RWPE2 (cell line): Measurements from ENCODE around the gene C1orf74.

Experiments
- ATAC-seq: fragments of 200-7000 bp; cut with Tn5 transposase; 3 replicates; pipeline ENCODE4 v1.9.1; 2021; ENCODE audit warnings: low read depth
- DNase-seq: peaks from one replicate; pipeline ENCODE4 v3.0.0-alpha.2; 2020; ENCODE audit warnings: low spot score
- H3K27ac ChIP-seq: fragments of 450-650 bp; 2 replicates; pipeline ENCODE4 v1.5.1; 2017; ENCODE audit warnings: mild to moderate bottlenecking; ENCODE audit not compliant: poor library complexity, severe bottlenecking
- H3K27me3 ChIP-seq: fragments of 250-450 bp; sonication (Bioruptor Pico); 2 replicates; pipeline ENCODE4 v1.5.1; 2021; ENCODE audit warnings: mild to moderate bottlenecking, moderate library complexity; ENCODE audit not compliant: insufficient read depth, poor library complexity, severe bottlenecking
- H3K36me3 ChIP-seq: fragments of 250-450 bp; sonication (Bioruptor Pico); 2 replicates; pipeline ENCODE4 v1.5.1; 2020; ENCODE audit warnings: low read depth, mild to moderate bottlenecking, moderate library complexity
- H3K4me1 ChIP-seq: fragments of 250-450 bp; sonication (Bioruptor Pico); 2 replicates; pipeline ENCODE4 v1.5.1; 2021; ENCODE audit warnings: mild to moderate bottlenecking, moderate library complexity; ENCODE audit not compliant: insufficient read depth, poor library complexity, severe bottlenecking
- H3K4me3 ChIP-seq: fragments of 250-450 bp; sonication (Bioruptor Pico); 2 replicates; pipeline ENCODE4 v1.5.1; 2021; ENCODE audit warnings: mild to moderate bottlenecking, moderate library complexity; ENCODE audit not compliant: severe bottlenecking
- H3K9me3 ChIP-seq: fragments of 250-450 bp; sonication (Bioruptor Pico); 2 replicates; pipeline ENCODE4 v1.5.1; 2021; ENCODE audit warnings: mild to moderate bottlenecking, moderate library complexity; ENCODE audit not compliant: severe bottlenecking
- CTCF ChIP-seq: fragments of 450-650 bp; IDR thresholded peaks from one replicate; pipeline ENCODE4 v1.5.1; 2017; ENCODE audit warnings: mild to moderate bottlenecking, moderate library complexity; ENCODE audit not compliant: poor library complexity, severe bottlenecking

The C1orf74 gene

GRCh38 chr1:209742409-209743144, 41.8 kb downstream of the C1orf74 start:
- Histone ChIP-seq H3K36me3 (no peaks in the 10 kb centered on the region), H3K4me3 (no peak overlapping the region), H3K9me3 (no peaks in the 10 kb centered on the region), H3K27me3 (no peaks in the 10 kb centered on the region), H3K27ac (no peak overlapping the region), H3K4me1 (no peaks in the 10 kb centered on the region)
- no peak for ATAC-seq
- no peak for DNase-seq
- no peak for TF ChIP-seq CTCF

- H3K4me3 ChIP-seq = no peak overlapping the region
- no peak for ATAC-seq
- no peak overlapping the region for H3K27ac ChIP-seq
- no peak for DNase-seq
- no peak for TF ChIP-seq CTCF
- no peaks in the 10 kb centered on the region for H3K4me1 ChIP-seq
- no peaks in the 10 kb centered on the region for H3K27me3 ChIP-seq
- H3K36me3 ChIP-seq = no peaks in the 10 kb centered on the region
- H3K9me3 ChIP-seq = no peaks in the 10 kb centered on the region
Measured at GRCh38 chr1:209741889-209742288, 42.5 kb downstream of the C1orf74 start.

GRCh38 chr1:209741193-209741592, 43.2 kb downstream of the C1orf74 start:
- no peaks in the 10 kb centered on the region for H3K4me1 ChIP-seq
- H3K27ac ChIP-seq = no peak overlapping the region
- no peak overlapping the region for H3K4me3 ChIP-seq
- no peaks in the 10 kb centered on the region for H3K27me3 ChIP-seq
- ATAC-seq = no peak
- no peak for TF ChIP-seq CTCF
- H3K9me3 ChIP-seq = no peaks in the 10 kb centered on the region
- no peaks in the 10 kb centered on the region for H3K36me3 ChIP-seq
- DNase-seq = no peak

GRCh38 chr1:209738270-209738669, 46.1 kb downstream of the C1orf74 start:
- Histone ChIP-seq H3K4me1 (no peaks in the 10 kb centered on the region), H3K27ac (no peak overlapping the region), H3K27me3 (no peaks in the 10 kb centered on the region), H3K9me3 (no peaks in the 10 kb centered on the region), H3K36me3 (no peaks in the 10 kb centered on the region), H3K4me3 (no peak overlapping the region)
- ATAC-seq = no peak
- DNase-seq = no peak
- TF ChIP-seq CTCF = no peak

- DNase-seq (no peak), ATAC-seq (no peak)
- no peak for TF ChIP-seq CTCF
- Histone ChIP-seq H3K36me3 (no peaks in the 10 kb centered on the region), H3K27me3 (no peaks in the 10 kb centered on the region), H3K4me1 (no peaks in the 10 kb centered on the region), H3K9me3 (no peaks in the 10 kb centered on the region), H3K4me3 (no peak overlapping the region), H3K27ac (no peak overlapping the region)
Measured at GRCh38 chr1:209737118-209737505, 47.2 kb downstream of the C1orf74 start.
